Smooth muscle cell (in vitro differentiated cells): Measurements from ENCODE around the gene IL1RN. TPM values are rescaled to one million over a fixed set of nuclear protein-coding genes. Genes with fewer than 3 reads are reported as not detected.
A peak's percentile ranks its signal among the peaks of the same experiment; 100 is the strongest.

ENCODE experiments used
- DNase-seq: peaks from one replicate; lab custom pipeline; 2025; ENCODE audit not compliant: unreplicated experiment; lab: John Stamatoyannopoulos, UW
- H2AFZ ChIP-seq: fragments of 200-600 bp; sonication (generic); 2 replicates; pipeline ENCODE4 v1.6.0; 2016; ENCODE audit warnings: antibody characterized with exemption, low read depth, mild to moderate bottlenecking
- H3F3A ChIP-seq: fragments of 200-600 bp; sonication (generic); 2 replicates; pipeline ENCODE4 v1.6.0; 2017; ENCODE audit warnings: antibody characterized with exemption, low read depth
- H3K27ac ChIP-seq: fragments of 200-600 bp; sonication (generic); 2 replicates; pipeline ENCODE4 v1.5.1; 2016; ENCODE audit warnings: low read depth, mild to moderate bottlenecking
- H3K27me3 ChIP-seq: fragments of 200-600 bp; sonication (generic); 2 replicates; pipeline ENCODE4 v1.6.1; 2016; ENCODE audit warnings: low read depth, mild to moderate bottlenecking
- H3K36me3 ChIP-seq: fragments of 200-600 bp; sonication (generic); 2 replicates; pipeline ENCODE4 v1.5.1; 2016; ENCODE audit warnings: low read depth
- H3K4me1 ChIP-seq: fragments of 200-600 bp; sonication (generic); 2 replicates; pipeline ENCODE4 v1.5.1; 2016; ENCODE audit warnings: low read depth
- H3K4me2 ChIP-seq: fragments of 200-600 bp; sonication (generic); 2 replicates; pipeline ENCODE4 v1.6.0; 2016; ENCODE audit warnings: mild to moderate bottlenecking
- H3K4me3 ChIP-seq: fragments of 200-600 bp; sonication (generic); 2 replicates; pipeline ENCODE4 v1.5.1; 2016; ENCODE audit warnings: mild to moderate bottlenecking
- H3K79me2 ChIP-seq: fragments of 200-600 bp; sonication (generic); 2 replicates; pipeline ENCODE4 v1.6.0; 2016; ENCODE audit warnings: low read depth, mild to moderate bottlenecking
- H3K9ac ChIP-seq: fragments of 200-600 bp; sonication (generic); 2 replicates; pipeline ENCODE4 v1.6.0; 2016; ENCODE audit warnings: low read depth
- H3K9me3 ChIP-seq: fragments of 200-600 bp; sonication (generic); replicated peaks from 2 replicates; pipeline ENCODE4 v1.5.1; 2016; ENCODE audit warnings: low read depth
- H4K20me1 ChIP-seq: fragments of 200-600 bp; sonication (generic); 2 replicates; pipeline ENCODE4 v1.6.0; 2016; ENCODE audit warnings: low read depth
- CTCF ChIP-seq: fragments of 200-600 bp; sonication (generic); IDR thresholded peaks from 2 replicates; pipeline ENCODE4 v1.5.1; 2017; ENCODE audit warnings: borderline replicate concordance, mild to moderate bottlenecking, antibody characterized with exemption; ENCODE audit not compliant: insufficient read depth, poor library complexity, severe bottlenecking
- WGBS: methylation state at CpG from one replicate; pipeline ENCODE4 v1.1.7; 2016; ENCODE audit warnings: low lambda C conversion rate; 5-methylcytosine and 5-hydroxymethylcytosine counted together
- polyA plus RNA-seq: library from polyadenylated mRNA; unstranded; fragments of >200 nt; fragmentation: Nextera tagmentation; extraction: Ambion mirVana; gene quantifications from 2 replicates; pipeline ENCODE4 v1.2.1, GENCODE V29; 2016
- total RNA-seq: library from RNA; depleted of rRNA; stranded (reverse); fragments of >200 nt; gene quantifications from 2 replicates; pipeline ENCODE4 v1.2.3, GENCODE V29; 2014

IL1RN gene
- total and polyA plus RNA-seq, 2 experiments from 2014 or later: 2.2 to 3.3 TPM

DNA sequence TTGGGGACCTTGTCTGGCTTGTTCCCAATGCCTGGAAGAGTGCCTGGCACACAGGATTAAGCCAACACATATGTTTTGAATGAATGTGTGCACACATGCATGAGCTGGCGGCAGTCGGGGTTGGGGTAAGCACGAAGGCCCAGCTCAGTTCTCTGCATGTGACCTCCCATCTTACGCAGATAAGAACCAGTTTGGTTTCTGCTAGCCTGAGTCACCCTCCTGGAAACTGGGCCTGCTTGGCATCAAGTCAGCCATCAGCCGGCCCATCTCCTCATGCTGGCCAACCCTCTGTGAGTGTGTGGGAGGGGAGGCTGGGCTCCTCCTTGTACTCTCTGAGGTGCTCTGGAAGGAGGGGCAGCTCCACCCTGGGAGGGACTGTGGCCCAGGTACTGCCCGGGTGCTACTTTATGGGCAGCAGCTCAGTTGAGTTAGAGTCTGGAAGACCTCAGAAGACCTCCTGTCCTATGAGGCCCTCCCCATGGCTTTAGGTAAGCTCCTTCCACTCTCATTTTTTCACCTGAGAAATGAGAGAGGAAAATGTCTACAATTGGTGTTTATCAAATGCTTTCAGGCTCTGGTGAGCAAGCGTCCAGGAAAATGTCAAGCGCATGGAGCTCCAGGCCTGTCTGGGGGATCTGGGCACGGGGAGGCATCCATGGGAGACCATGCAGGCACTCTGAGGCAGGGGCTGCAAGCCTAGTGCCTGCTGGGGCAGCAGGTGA, 9.7 kb upstream of the IL1RN start:
- peak overlapping the region; percentile 74 for H3K9ac ChIP-seq
- H3F3A ChIP-seq: no peaks in the 10 kb centered on the region
- H3K36me3 ChIP-seq: no peaks in the 10 kb centered on the region
- H3K4me3 ChIP-seq: no peak overlapping the region
- no peaks in the 10 kb centered on the region for H3K79me2 ChIP-seq
- no peaks in the 10 kb centered on the region for H3K4me1 ChIP-seq
- H3K9me3 ChIP-seq: no peaks in the 10 kb centered on the region
- no peaks in the 10 kb centered on the region for H3K27me3 ChIP-seq
- no peak overlapping the region for H2AFZ ChIP-seq
- H3K4me2 ChIP-seq: peak overlapping the region; percentile 38
- peak; percentile 19 for DNase-seq
- peak overlapping the region; percentile 90 for H3K27ac ChIP-seq
- H4K20me1 ChIP-seq: no peaks in the 10 kb centered on the region
- 45% methylated on average over 9 of the region's 9 CpGs for WGBS
- no peak for TF ChIP-seq CTCF

GRCh38 chr2:113118263-113118657, 9.1 kb upstream of the IL1RN start:
- Histone ChIP-seq H3K4me1 (no peaks in the 10 kb centered on the region), H3K36me3 (no peaks in the 10 kb centered on the region), H3K9me3 (no peaks in the 10 kb centered on the region), H3K27ac (peak overlapping the region; percentile 57), H3K4me2 (no peak overlapping the region), H3K79me2 (no peaks in the 10 kb centered on the region), H3K27me3 (no peaks in the 10 kb centered on the region), H3F3A (no peaks in the 10 kb centered on the region), H4K20me1 (no peaks in the 10 kb centered on the region), H3K9ac (no peak overlapping the region), H2AFZ (no peak overlapping the region), H3K4me3 (no peak overlapping the region)
- no peak for TF ChIP-seq CTCF
- DNase-seq: no peak
- WGBS: 94% methylated on average over 2 of the region's 2 CpGs

DNA sequence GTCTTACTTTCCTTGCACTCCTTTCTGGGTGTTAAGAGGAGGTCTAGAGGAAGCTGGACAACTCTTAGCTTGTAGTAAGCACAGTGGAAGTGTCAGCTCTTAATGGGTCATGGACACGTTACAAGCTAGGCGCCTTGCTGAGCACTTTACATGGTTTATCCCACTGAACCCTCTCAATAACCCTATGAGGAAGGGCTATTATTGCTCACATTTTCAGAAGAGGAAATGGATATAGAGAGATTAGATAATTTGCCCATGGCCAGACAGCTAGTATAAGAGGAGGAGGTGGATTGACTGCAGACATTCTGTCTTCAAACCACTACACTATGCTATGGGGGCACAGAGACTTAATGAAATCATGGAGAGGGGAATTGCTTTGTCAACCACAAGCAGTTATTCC, 8.3 kb upstream of the IL1RN start:
- H3K9me3 ChIP-seq: no peaks in the 10 kb centered on the region
- H3K27me3 ChIP-seq: no peaks in the 10 kb centered on the region
- DNase-seq: no peak
- H3K36me3 ChIP-seq: no peaks in the 10 kb centered on the region
- H3K79me2 ChIP-seq: no peaks in the 10 kb centered on the region
- no peaks in the 10 kb centered on the region for H3K4me1 ChIP-seq
- H3K4me3 ChIP-seq: no peak overlapping the region
- H3K4me2 ChIP-seq: no peak overlapping the region
- no peak overlapping the region for H2AFZ ChIP-seq
- no peaks in the 10 kb centered on the region for H4K20me1 ChIP-seq
- no peaks in the 10 kb centered on the region for H3F3A ChIP-seq
- no peak for TF ChIP-seq CTCF
- WGBS: 84% methylated on average over 2 of the region's 2 CpGs
- no peak overlapping the region for H3K27ac ChIP-seq
- H3K9ac ChIP-seq: no peak overlapping the region

DNA sequence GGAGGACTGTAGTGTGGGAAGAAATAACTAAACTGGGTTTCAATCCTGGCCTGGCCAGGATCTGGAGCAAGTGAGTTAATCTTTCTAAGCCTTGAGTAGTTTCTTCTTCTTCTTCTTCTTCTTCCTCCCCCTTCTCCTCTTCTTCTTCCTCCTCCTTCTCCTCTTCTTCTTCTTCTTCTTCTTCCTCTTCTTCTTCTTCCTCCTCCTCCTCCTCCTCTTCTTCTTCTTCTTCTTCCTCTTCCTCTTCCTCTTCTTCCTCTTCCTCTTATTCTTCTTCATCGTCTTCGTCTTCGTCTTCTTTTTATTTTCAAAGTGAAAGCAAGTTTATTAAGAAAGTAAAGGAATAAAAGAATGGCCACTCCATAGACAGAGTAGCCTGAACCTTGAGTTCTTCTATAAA, 6.5 kb upstream of the IL1RN start:
- Histone ChIP-seq H3K4me2 (no peak overlapping the region), H3K4me1 (no peaks in the 10 kb centered on the region), H3K4me3 (no peak overlapping the region), H3K27me3 (no peaks in the 10 kb centered on the region), H3K9ac (no peak overlapping the region), H3F3A (no peaks in the 10 kb centered on the region), H4K20me1 (no peaks in the 10 kb centered on the region), H2AFZ (no peak overlapping the region), H3K36me3 (no peaks in the 10 kb centered on the region), H3K79me2 (no peaks in the 10 kb centered on the region), H3K9me3 (no peaks in the 10 kb centered on the region), H3K27ac (no peak overlapping the region)
- TF ChIP-seq CTCF: no peak
- DNase-seq: no peak
- WGBS: 89% methylated on average over 3 of the region's 3 CpGs
